Superior temporal gyrus (tissue), 1 donor: ENCODE data around the gene EPN3.

Source experiments
- DNase-seq: peaks from one replicate; pipeline ENCODE4 v3.0.0-alpha.2; 2016; ENCODE audit errors: extremely low spot score

Gene EPN3

GRCh38 chr17:50589095-50589705 is 56.7 kb downstream of the EPN3 start:
- DNase-seq: no peak

- no peak for DNase-seq
These were observed 58.6 kb downstream of the EPN3 start for GRCh38 chr17:50590946-50591737.

- no peak for DNase-seq
These were observed 60.8 kb downstream of the EPN3 start for GRCh38 chr17:50593321-50593720.
